Endothelial cell (in vitro differentiated cells): ENCODE data around the gene IBSP. TPM values are rescaled to one million over a fixed set of nuclear protein-coding genes. Genes with fewer than 3 reads are reported as not detected.

Experiments used
- DNase-seq: peaks from one replicate; pipeline ENCODE4 v3.0.0; 2021; ENCODE audit warnings: low spot score
- H3K27ac Mint-ChIP-seq: one replicate; pipeline ENCODE4 v1.8.0; 2021; ENCODE audit warnings: mixed read lengths, inconsistent platforms; ENCODE audit not compliant: unreplicated experiment
- H3K27me3 Mint-ChIP-seq: one replicate; pipeline ENCODE4 v1.8.0; 2021; ENCODE audit warnings: mild to moderate bottlenecking, moderate library complexity, mixed read lengths, inconsistent platforms; ENCODE audit not compliant: unreplicated experiment
- H3K36me3 Mint-ChIP-seq: one replicate; pipeline ENCODE4 v1.8.0; 2021; ENCODE audit warnings: mild to moderate bottlenecking, low read depth, mixed read lengths, inconsistent platforms; ENCODE audit not compliant: unreplicated experiment
- H3K4me1 Mint-ChIP-seq: one replicate; pipeline ENCODE4 v1.8.0; 2021; ENCODE audit warnings: mild to moderate bottlenecking, mixed read lengths, inconsistent platforms; ENCODE audit not compliant: unreplicated experiment
- H3K4me3 Mint-ChIP-seq: one replicate; pipeline ENCODE4 v1.8.0; 2021; ENCODE audit warnings: mild to moderate bottlenecking, mixed read lengths, inconsistent platforms; ENCODE audit not compliant: unreplicated experiment
- H3K9me3 Mint-ChIP-seq: one replicate; pipeline ENCODE4 v1.8.0; 2021; ENCODE audit warnings: mixed read lengths, inconsistent platforms; ENCODE audit not compliant: unreplicated experiment
- total RNA-seq: library from RNA; stranded (reverse); fragmentation: NEBNext Ultra II Directional; extraction: Animal tissue kit (Norgen Biotek cat#: 25700); gene quantifications from one replicate; pipeline ENCODE4 v1.2.1, GENCODE V29; 2021; ENCODE audit not compliant: unreplicated experiment
- TF ChIP-seq, protein P1 (sequence below): fragments of 200-600 bp; sonication (generic); IDR thresholded peaks from one replicate; pipeline ENCODE4 v1.5.0; 2021; ENCODE audit warnings: antibody characterized with exemption; ENCODE audit not compliant: unreplicated experiment

Gene IBSP
- total RNA-seq, 1 donor from 2014 or later = not detected

DNA sequence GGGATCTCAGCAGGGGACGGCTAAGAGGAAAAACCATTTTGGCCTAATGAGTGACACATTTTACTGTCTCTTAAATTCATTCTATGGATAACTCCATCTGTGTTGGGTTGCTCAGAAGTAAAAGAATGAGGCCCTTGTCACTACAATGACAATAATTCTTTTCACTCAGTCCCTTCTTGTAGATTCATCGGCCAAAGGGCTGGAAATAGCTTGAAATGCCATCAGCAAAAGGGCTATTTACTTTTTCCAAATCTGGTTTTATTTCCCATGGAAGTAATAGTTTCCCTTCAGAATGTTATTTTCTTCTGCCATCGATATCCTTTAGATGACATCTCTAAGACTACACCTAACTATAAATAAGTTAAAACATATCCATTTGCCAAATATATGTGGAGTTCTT, 40.8 kb downstream of the IBSP start:
- H3K27me3 Mint-ChIP-seq = peaks cover 3% of the 10 kb centered on the region
- H3K36me3 Mint-ChIP-seq = no peaks in the 10 kb centered on the region
- no peak for DNase-seq
- no peak overlapping the region for H3K4me3 Mint-ChIP-seq
- H3K27ac Mint-ChIP-seq = no peak overlapping the region
- TF ChIP-seq, protein P1, sequence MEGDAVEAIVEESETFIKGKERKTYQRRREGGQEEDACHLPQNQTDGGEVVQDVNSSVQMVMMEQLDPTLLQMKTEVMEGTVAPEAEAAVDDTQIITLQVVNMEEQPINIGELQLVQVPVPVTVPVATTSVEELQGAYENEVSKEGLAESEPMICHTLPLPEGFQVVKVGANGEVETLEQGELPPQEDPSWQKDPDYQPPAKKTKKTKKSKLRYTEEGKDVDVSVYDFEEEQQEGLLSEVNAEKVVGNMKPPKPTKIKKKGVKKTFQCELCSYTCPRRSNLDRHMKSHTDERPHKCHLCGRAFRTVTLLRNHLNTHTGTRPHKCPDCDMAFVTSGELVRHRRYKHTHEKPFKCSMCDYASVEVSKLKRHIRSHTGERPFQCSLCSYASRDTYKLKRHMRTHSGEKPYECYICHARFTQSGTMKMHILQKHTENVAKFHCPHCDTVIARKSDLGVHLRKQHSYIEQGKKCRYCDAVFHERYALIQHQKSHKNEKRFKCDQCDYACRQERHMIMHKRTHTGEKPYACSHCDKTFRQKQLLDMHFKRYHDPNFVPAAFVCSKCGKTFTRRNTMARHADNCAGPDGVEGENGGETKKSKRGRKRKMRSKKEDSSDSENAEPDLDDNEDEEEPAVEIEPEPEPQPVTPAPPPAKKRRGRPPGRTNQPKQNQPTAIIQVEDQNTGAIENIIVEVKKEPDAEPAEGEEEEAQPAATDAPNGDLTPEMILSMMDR = no peak
- H3K9me3 Mint-ChIP-seq = no peaks in the 10 kb centered on the region
- H3K4me1 Mint-ChIP-seq = no peaks in the 10 kb centered on the region

DNA sequence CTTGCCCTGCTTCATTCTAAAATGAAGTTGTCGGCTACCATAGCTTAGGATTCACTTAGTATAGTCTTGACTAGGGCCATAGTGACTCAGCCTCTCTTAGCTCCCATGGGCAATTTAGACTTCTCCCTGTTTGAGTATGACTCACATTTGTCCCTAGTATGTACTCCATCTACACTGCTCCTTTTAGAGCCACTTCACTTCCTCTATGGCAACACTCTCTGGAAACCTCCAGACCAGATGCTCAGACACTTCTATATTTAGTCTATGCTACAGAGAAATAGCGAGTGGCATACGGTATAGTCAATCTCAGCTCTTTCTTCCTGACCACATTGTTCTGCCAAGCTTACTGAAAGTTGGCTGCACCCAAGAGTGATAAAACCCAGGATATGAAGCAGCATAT, 44.6 kb downstream of the IBSP start:
- no peak overlapping the region for H3K27ac Mint-ChIP-seq
- H3K4me1 Mint-ChIP-seq = no peaks in the 10 kb centered on the region
- H3K36me3 Mint-ChIP-seq = no peaks in the 10 kb centered on the region
- no peak overlapping the region for H3K4me3 Mint-ChIP-seq
- TF ChIP-seq, protein P1 = no peak
- H3K27me3 Mint-ChIP-seq = peaks cover 3% of the 10 kb centered on the region
- no peak for DNase-seq
- no peaks in the 10 kb centered on the region for H3K9me3 Mint-ChIP-seq

DNA sequence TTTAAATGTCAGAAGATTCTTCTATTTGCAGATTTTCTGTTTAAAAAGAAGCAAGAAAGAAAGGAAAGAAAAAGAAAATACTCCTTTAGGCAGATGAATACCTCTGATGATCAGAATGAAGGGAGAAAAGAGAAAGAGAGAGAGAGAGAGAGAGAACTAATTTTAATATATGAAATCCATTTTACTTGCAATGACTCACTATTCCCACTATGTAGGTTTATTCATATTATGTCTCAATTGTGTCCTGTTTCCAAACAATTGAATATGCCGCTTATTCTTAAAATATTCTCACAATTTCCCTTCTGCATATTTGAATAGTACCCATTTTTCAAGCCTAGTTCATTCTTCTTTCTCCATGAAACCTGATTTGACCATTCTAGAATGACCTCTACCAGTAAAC, 45.1 kb downstream of the IBSP start:
- H3K4me3 Mint-ChIP-seq = no peak overlapping the region

DNA sequence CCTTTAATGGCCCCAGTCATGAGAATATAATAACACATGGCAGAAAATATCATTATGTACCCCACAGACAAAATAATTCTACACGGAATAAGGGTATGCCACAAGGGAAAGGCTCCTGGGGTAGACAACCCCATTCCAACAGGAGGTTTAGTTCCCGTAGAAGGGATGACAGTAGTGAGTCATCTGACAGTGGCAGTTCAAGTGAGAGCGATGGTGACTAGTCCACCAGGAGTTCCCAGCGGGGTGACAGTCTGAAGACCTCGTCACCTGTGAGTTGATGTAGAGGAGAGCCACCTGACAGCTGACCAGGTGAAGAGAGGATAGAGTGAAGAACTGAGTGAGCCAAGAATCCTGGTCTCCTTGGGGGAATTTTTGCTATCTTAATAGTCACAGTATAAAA, 46.9 kb downstream of the IBSP start:
- TF ChIP-seq, protein P1 = no peak
- Mint-ChIP-seq H3K36me3 (no peaks in the 10 kb centered on the region), H3K27ac (no peak overlapping the region), H3K4me3 (no peak overlapping the region), H3K9me3 (no peaks in the 10 kb centered on the region), H3K4me1 (peaks cover 10% of the 10 kb centered on the region), H3K27me3 (peaks cover 1% of the 10 kb centered on the region)
- DNase-seq = no peak

More for the DNA sequence above, 45.1 kb downstream of the IBSP start:
- DNase-seq = no peak
- peaks cover 3% of the 10 kb centered on the region for H3K27me3 Mint-ChIP-seq
- TF ChIP-seq, protein P1 = no peak
- no peak overlapping the region for H3K27ac Mint-ChIP-seq
- H3K9me3 Mint-ChIP-seq = no peaks in the 10 kb centered on the region
- H3K4me1 Mint-ChIP-seq = peaks cover 4% of the 10 kb centered on the region
- no peaks in the 10 kb centered on the region for H3K36me3 Mint-ChIP-seq

DNA sequence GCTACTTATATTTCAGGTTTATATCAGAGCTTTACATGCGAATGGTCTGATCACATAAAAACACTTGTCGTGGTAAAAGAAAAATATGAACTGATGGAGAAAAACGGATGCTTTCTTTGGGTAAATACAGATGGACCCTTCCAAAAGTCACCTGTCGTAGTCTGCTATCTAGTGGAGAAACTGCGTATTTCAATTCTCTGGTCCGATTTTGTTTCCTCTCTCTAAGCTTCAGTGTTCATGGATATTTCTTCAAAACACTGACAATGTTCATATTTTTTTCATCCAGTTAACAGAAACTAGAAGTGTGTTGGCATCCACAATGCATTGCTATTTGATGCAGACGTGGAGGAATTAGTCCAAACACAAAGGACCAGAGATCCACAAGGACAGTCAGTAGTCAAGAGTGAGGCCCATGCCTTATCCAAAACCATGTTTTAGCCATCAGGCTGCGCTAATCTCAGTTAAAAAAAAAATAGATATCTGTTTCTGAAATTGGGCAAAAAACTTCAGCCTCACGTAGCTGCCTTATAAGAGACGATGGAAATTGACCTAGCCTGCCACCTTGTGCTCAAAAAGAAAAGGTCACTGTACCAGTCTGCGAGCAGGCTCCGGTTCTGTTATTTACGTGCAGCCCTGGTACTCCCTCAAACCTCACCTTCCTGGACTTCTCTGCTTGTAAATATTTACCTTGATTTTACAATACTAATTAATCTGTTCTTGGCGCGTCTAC, 49.4 kb downstream of the IBSP start:
- H3K27me3 Mint-ChIP-seq = no peaks in the 10 kb centered on the region
- no peak overlapping the region for H3K4me3 Mint-ChIP-seq
- no peak overlapping the region for H3K27ac Mint-ChIP-seq
- H3K9me3 Mint-ChIP-seq = no peaks in the 10 kb centered on the region
- DNase-seq = peak; percentile 27
- no peaks in the 10 kb centered on the region for H3K36me3 Mint-ChIP-seq
- TF ChIP-seq, protein P1 = peak; percentile 56
- H3K4me1 Mint-ChIP-seq = peaks cover 10% of the 10 kb centered on the region
